Stomach (tissue), 9 donors: Measurements from ENCODE around the gene HIP1. TPM values are rescaled to one million over a fixed set of nuclear protein-coding genes. Genes with fewer than 3 reads are reported as not detected.
A peak's percentile ranks its signal among the peaks of the same experiment; 100 is the strongest.

Experiments
- DNase-seq, 2 donors: peaks; one replicate each; pipeline versions ENCODE4 v3.0.0 to v3.0.0-alpha.2; 2013 to 2019
- H3K27ac ChIP-seq, 5 donors: fragments of 200-600 bp in 4 of 5; sonication (generic) in 4 of 5; one replicate each; pipeline ENCODE4 v1.5.1; 2013 to 2019; ENCODE audit warnings: mild to moderate bottlenecking in 1 of 5, moderate library complexity in 1 of 5
- H3K27me3 ChIP-seq, 3 donors: fragments of 200-600 bp; sonication (generic); one replicate each; pipeline ENCODE4 v1.5.1; 2017 to 2019; ENCODE audit warnings: mixed run types in 1 of 3
- H3K36me3 ChIP-seq, 4 donors: fragments of 200-600 bp; sonication (generic); 1 replicate in 3 of 4; 2 replicates in 1 of 4; pipeline ENCODE4 v1.5.1; 2016 to 2019
- H3K4me1 ChIP-seq, 4 donors: fragments of 200-600 bp; sonication (generic); one replicate each; pipeline ENCODE4 v1.5.1; 2016 to 2019
- H3K4me3 ChIP-seq, 4 donors: fragments of 200-600 bp; sonication (generic) in 3 of 4; one replicate each; pipeline ENCODE4 v1.5.1; 2016 to 2019; ENCODE audit warnings: mild to moderate bottlenecking in 1 of 4
- H3K9me3 ChIP-seq, 4 donors: fragments of 200-600 bp; sonication (generic); one replicate each; pipeline ENCODE4 v1.5.1; 2016 to 2019
- CTCF ChIP-seq, 7 experiments: fragments of 450-650 bp in 4 of 7; fragments of 200-600 bp in 3 of 7; sonication (generic) in 3 of 7; IDR thresholded peaks; one replicate each; pipeline ENCODE4 v1.5.1; 2016 to 2019; ENCODE audit warnings: antibody characterized with exemption in 7 of 7, control low read depth in 2 of 7, mild to moderate bottlenecking in 1 of 7
- EP300 ChIP-seq: sonication (generic); formaldehyde crosslinking; IDR thresholded peaks from one replicate; pipeline ENCODE4 v1.6.1; 2017; ENCODE audit warnings: antibody characterized with exemption
- POLR2A ChIP-seq, 4 donors: fragments of 450-650 bp; IDR thresholded peaks; one replicate each; pipeline ENCODE4 v1.6.1; 2016; ENCODE audit warnings: antibody characterized with exemption in 4 of 4, control low read depth in 2 of 4, mild to moderate bottlenecking in 1 of 4, moderate library complexity in 1 of 4
- POLR2AphosphoS5 ChIP-seq, 3 donors: sonication (generic); formaldehyde crosslinking; IDR thresholded peaks; one replicate each; pipeline ENCODE4 v1.6.1; 2016; ENCODE audit warnings: antibody characterized with exemption in 3 of 3
- WGBS, 5 donors: extraction: QIAGEN DNeasy Blood & Tissue Kit in 3 of 5; methylation state at CpG; one replicate each; pipeline versions ENCODE4 v1.1.5 to v1.1.7; 2013 to 2018; 5-methylcytosine and 5-hydroxymethylcytosine counted together
- intact Hi-C: fragments of 100-400 bp; cut with DNase I; formaldehyde crosslinking; loops from one replicate; pipeline ENCODE4 v1.15.1; 2023; ENCODE audit warnings: low total_unique reads
- polyA plus RNA-seq, 3 donors: library from polyadenylated mRNA; stranded (reverse); fragments of 200-250 nt; gene quantifications; one replicate each; pipeline ENCODE4 v1.2.3, GENCODE V29; 2013
- total RNA-seq, 5 donors: library from RNA; depleted of rRNA; stranded (reverse); fragments of >200 nt; gene quantifications; one replicate each; pipeline versions ENCODE4 v1.1.0 to v1.2.3, GENCODE V29; 2014 to 2016
- donor health status: healthy with polysubstance abuse.
- donor health status: Bipolar disorder and iron deficiency.
- donor health status: healthy.

The HIP1 gene
- total and polyA plus RNA-seq, 8 donors, result 2.8 to 15.8 (median 6.8) TPM

GRCh38 chr7:75646571-75647102, 92.1 kb downstream of the HIP1 start:
- Histone ChIP-seq H3K27ac (no peak overlapping the region), H3K9me3 (peaks cover 0 to 10% (median 4%) of the 10 kb centered on the region in 4 donors), H3K4me3 (no peak overlapping the region), H3K4me1 (peaks cover 7 to 21% (median 16%) of the 10 kb centered on the region in 4 donors), H3K27me3 (no peaks in the 10 kb centered on the region), H3K36me3 (no peaks in the 10 kb centered on the region)
- TF ChIP-seq POLR2AphosphoS5 (IDR thresholded peaks at IDR 0.05), result no peak
- no peak for TF ChIP-seq EP300
- TF ChIP-seq CTCF (IDR thresholded peaks at IDR 0.05), result no peak
- TF ChIP-seq POLR2A (IDR thresholded peaks at IDR 0.05), result no peak
- intact Hi-C loops, result no loop called here
- WGBS, 5 donors, result 85 to 94% (median 92%) methylated on average over 7 to 9 of the region's 9 CpGs
- DNase-seq, result no peak

GRCh38 chr7:75645570-75645969, 93.2 kb downstream of the HIP1 start:
- intact Hi-C loops, result no loop called here
- H3K36me3 ChIP-seq, result no peaks in the 10 kb centered on the region
- H3K9me3 ChIP-seq, result peaks cover 0 to 10% (median 4%) of the 10 kb centered on the region in 4 donors
- TF ChIP-seq POLR2A (IDR thresholded peaks at IDR 0.05) (no peak), POLR2AphosphoS5 (IDR thresholded peaks at IDR 0.05) (no peak), CTCF (IDR thresholded peaks at IDR 0.05) (no peak), EP300 (no peak)
- no peak overlapping the region for H3K27ac ChIP-seq
- H3K4me1 ChIP-seq, result peaks cover 7 to 16% (median 12%) of the 10 kb centered on the region in 4 donors
- H3K27me3 ChIP-seq, result no peaks in the 10 kb centered on the region
- H3K4me3 ChIP-seq, result no peak overlapping the region
- DNase-seq, result no peak
- 87 to 96% (median 90%) methylated on average over 2 of the region's 2 CpGs for WGBS, 5 donors

- Histone ChIP-seq H3K4me3 (no peak overlapping the region), H3K4me1 (peaks cover 2 to 13% (median 10%) of the 10 kb centered on the region in 4 donors), H3K9me3 (peaks cover 0 to 10% (median 4%) of the 10 kb centered on the region in 4 donors), H3K36me3 (no peaks in the 10 kb centered on the region), H3K27me3 (no peaks in the 10 kb centered on the region), H3K27ac (no peak overlapping the region)
- TF ChIP-seq POLR2AphosphoS5 (IDR thresholded peaks at IDR 0.05), result no peak
- TF ChIP-seq EP300, result no peak
- TF ChIP-seq CTCF (IDR thresholded peaks at IDR 0.05), result no peak
- TF ChIP-seq POLR2A (IDR thresholded peaks at IDR 0.05), result no peak
- 78 to 89% (median 84%) methylated on average over 5 of the region's 5 CpGs for WGBS, 5 donors
- intact Hi-C loops, result no loop called here
- DNase-seq, result no peak
Observed at GRCh38 chr7:75644589-75644988, 94.2 kb downstream of the HIP1 start.

- Histone ChIP-seq H3K27ac (no peak overlapping the region), H3K27me3 (no peaks in the 10 kb centered on the region), H3K4me1 (peaks cover 8 to 19% (median 17%) of the 10 kb centered on the region in 4 donors), H3K9me3 (peaks cover 0 to 10% (median 4%) of the 10 kb centered on the region in 4 donors), H3K36me3 (no peaks in the 10 kb centered on the region), H3K4me3 (no peak overlapping the region)
- intact Hi-C loops, result no loop called here
- DNase-seq, result peak; percentile 61 to 65
- TF ChIP-seq CTCF (IDR thresholded peaks at IDR 0.05) (peak in 5 of 7 experiments; percentile 44 to 65 (median 58)), POLR2AphosphoS5 (IDR thresholded peaks at IDR 0.05) (no peak)
- 56 to 66% (median 60%) methylated on average over 9 of the region's 9 CpGs for WGBS, 5 donors
Observed at GRCh38 chr7:75642810-75643486, 95.8 kb downstream of the HIP1 start.
